Measurements from ENCODE around the gene ECT2. TPM values are rescaled to one million over a fixed set of nuclear protein-coding genes. Genes with fewer than 3 reads are reported as not detected.
"Not testable (repeated sequence)": the region's sequence is repeated elsewhere in the genome, so short reads cannot be mapped to it uniquely, and the experiment has no call there.

Gene ECT2
- polyA plus RNA-seq, 1 of the 3 experiments (the other 2 are of a cell fraction), result 8.6 TPM

GRCh38 chr3:172702256-172702655 is 48.3 kb upstream of the ECT2 start:
- no peaks in the 10 kb centered on the region for H3K27me3 ChIP-seq (ENCODE audit: insufficient read depth)
- TF ChIP-seq TEAD4 (IDR thresholded peaks at IDR 0.05; ENCODE audit: borderline replicate concordance, insufficient read depth) (no peak), MAX (IDR thresholded peaks at IDR 0.05; ENCODE audit: low read depth) (no peak), CTCF (IDR thresholded peaks at IDR 0.05) (no peak), SMC3 (IDR thresholded peaks at IDR 0.05; ENCODE audit: low read depth, low read length) (no peak), RCOR1 (IDR thresholded peaks at IDR 0.05; ENCODE audit: low read length) (no peak), EZH2phosphoT487 (IDR thresholded peaks at IDR 0.05; ENCODE audit: borderline replicate concordance, low read depth) (no peak), RFX5 (IDR thresholded peaks at IDR 0.05; ENCODE audit: low read length) (no peak), TCF12 (IDR thresholded peaks at IDR 0.05) (no peak), MEF2A (IDR thresholded peaks at IDR 0.05; ENCODE audit: borderline replicate concordance, low read depth) (no peak)
- TF ChIP-seq, protein P1, sequence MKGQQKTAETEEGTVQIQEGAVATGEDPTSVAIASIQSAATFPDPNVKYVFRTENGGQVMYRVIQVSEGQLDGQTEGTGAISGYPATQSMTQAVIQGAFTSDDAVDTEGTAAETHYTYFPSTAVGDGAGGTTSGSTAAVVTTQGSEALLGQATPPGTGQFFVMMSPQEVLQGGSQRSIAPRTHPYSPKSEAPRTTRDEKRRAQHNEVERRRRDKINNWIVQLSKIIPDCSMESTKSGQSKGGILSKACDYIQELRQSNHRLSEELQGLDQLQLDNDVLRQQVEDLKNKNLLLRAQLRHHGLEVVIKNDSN (IDR thresholded peaks at IDR 0.05; ENCODE audit: borderline replicate concordance, low read depth), result no peak
- TF ChIP-seq, protein P2, sequence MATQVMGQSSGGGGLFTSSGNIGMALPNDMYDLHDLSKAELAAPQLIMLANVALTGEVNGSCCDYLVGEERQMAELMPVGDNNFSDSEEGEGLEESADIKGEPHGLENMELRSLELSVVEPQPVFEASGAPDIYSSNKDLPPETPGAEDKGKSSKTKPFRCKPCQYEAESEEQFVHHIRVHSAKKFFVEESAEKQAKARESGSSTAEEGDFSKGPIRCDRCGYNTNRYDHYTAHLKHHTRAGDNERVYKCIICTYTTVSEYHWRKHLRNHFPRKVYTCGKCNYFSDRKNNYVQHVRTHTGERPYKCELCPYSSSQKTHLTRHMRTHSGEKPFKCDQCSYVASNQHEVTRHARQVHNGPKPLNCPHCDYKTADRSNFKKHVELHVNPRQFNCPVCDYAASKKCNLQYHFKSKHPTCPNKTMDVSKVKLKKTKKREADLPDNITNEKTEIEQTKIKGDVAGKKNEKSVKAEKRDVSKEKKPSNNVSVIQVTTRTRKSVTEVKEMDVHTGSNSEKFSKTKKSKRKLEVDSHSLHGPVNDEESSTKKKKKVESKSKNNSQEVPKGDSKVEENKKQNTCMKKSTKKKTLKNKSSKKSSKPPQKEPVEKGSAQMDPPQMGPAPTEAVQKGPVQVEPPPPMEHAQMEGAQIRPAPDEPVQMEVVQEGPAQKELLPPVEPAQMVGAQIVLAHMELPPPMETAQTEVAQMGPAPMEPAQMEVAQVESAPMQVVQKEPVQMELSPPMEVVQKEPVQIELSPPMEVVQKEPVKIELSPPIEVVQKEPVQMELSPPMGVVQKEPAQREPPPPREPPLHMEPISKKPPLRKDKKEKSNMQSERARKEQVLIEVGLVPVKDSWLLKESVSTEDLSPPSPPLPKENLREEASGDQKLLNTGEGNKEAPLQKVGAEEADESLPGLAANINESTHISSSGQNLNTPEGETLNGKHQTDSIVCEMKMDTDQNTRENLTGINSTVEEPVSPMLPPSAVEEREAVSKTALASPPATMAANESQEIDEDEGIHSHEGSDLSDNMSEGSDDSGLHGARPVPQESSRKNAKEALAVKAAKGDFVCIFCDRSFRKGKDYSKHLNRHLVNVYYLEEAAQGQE (IDR thresholded peaks at IDR 0.05; ENCODE audit: low read depth, low read length), result no peak
- CTCF ChIA-PET, result interaction anchor here (1.2 to 3.2 kb wide), 3 partner anchors 9 to 36 kb away, joined by 3 to 16 read pairs (median 5); partner anchors contain the start of gene NCEH1
- no peak for DNase-seq
- no peaks in the 10 kb centered on the region for H3K9me2 ChIP-seq
- peaks cover 87% of the 10 kb centered on the region for H3K79me2 ChIP-seq (ENCODE audit: insufficient read depth)
- no peak overlapping the region for H3K4me2 ChIP-seq
- H3K36me3 ChIP-seq (replicated peaks in 1 of 2; ENCODE audit: control insufficient read depth in 1 of 2, insufficient read depth in 2 of 2, low read length in 1 of 2), result peaks cover 0 to 4% of the 10 kb centered on the region in 2 experiments
- no peak overlapping the region for H3K27ac ChIP-seq (ENCODE audit: low read depth in 2 of 2, low read length in 1 of 2)
- POLR2A ChIA-PET, result no interaction called here
- no peaks in the 10 kb centered on the region for H4K20me1 ChIP-seq (ENCODE audit: insufficient read depth)
- H3K9me3 ChIP-seq, result no peaks in the 10 kb centered on the region
- no peak overlapping the region for H3K9ac ChIP-seq
- no peak overlapping the region for H2AFZ ChIP-seq (ENCODE audit: low read depth)
- no peaks in the 10 kb centered on the region for H3F3A ChIP-seq (replicated peaks; ENCODE audit: insufficient read depth)
- 95% methylated on average over 3 of the region's 3 CpGs for WGBS (ENCODE audit: low lambda C conversion rate)
- H3K4me1 ChIP-seq (ENCODE audit: control insufficient read depth in 1 of 2, insufficient read depth in 2 of 2, low read depth in 1 of 2, low read length in 1 of 2), result no peaks in the 10 kb centered on the region
- no peak overlapping the region for H3K4me3 ChIP-seq (ENCODE audit: low read depth in 2 of 2, low read length in 1 of 2)

DNA sequence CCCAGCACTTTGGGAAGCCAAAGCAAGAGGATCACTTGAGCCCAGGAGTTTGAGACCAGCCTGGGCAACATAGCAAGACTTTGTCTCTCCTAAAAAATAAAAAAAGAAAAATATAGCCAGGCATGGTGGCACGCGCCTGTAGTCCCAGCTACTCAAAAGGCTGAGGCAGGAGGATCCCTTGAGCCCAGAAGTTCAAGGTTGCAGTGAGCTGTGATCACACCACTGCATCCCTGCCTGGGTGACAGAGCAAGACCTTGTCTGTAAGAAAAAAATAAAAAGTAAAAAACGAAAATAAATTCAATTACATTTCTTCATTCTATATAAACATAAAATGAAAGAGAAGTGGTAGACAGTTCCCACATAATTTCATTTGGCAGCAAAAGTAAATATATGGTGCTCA is 47.8 kb upstream of the ECT2 start:
- H3K36me3 ChIP-seq (replicated peaks in 1 of 2; ENCODE audit: control insufficient read depth in 1 of 2, insufficient read depth in 2 of 2, low read length in 1 of 2); H2AFZ ChIP-seq (ENCODE audit: low read depth); H3K9ac ChIP-seq; POLR2A ChIA-PET; DNase-seq; H3F3A ChIP-seq (replicated peaks; ENCODE audit: insufficient read depth); H3K4me3 ChIP-seq (ENCODE audit: low read depth in 2 of 2, low read length in 1 of 2); H3K27me3 ChIP-seq (ENCODE audit: insufficient read depth); H3K9me2 ChIP-seq; H3K9me3 ChIP-seq; H4K20me1 ChIP-seq (ENCODE audit: insufficient read depth); H3K4me2 ChIP-seq; H3K4me1 ChIP-seq (ENCODE audit: control insufficient read depth in 1 of 2, insufficient read depth in 2 of 2, low read depth in 1 of 2, low read length in 1 of 2); H3K27ac ChIP-seq (ENCODE audit: low read depth in 2 of 2, low read length in 1 of 2): not testable (repeated sequence)
- CTCF ChIA-PET, result interaction anchor here (1.2 to 2.1 kb wide), 3 partner anchors 30 to 48 kb away, joined by 3 to 5 read pairs (median 4); partner anchors contain the start of gene ECT2
- peaks cover 87% of the 10 kb centered on the region for H3K79me2 ChIP-seq (ENCODE audit: insufficient read depth)
- WGBS (ENCODE audit: low lambda C conversion rate), result 78% methylated on average over 3 of the region's 3 CpGs
